ENCODE results near the gene SIDT1. TPM values are rescaled to one million over a fixed set of nuclear protein-coding genes. Genes with fewer than 3 reads are reported as not detected.

SIDT1 gene
- total and polyA plus RNA-seq, 12 donors, result 0.32 to 2.4 (median 0.77) TPM

- 98% methylated on average over 7 of the region's 7 CpGs for WGBS, 2 donors
- Histone ChIP-seq H3K4me1 (peaks cover 0 to 7% (median 0%) of the 10 kb centered on the region in 9 donors), H3K4me3 (no peak overlapping the region), H3K9me3 (peaks cover 0 to 39% (median 4%) of the 10 kb centered on the region in 11 donors), H3K27me3 (no peaks in the 10 kb centered on the region), H3K36me3 (no peaks in the 10 kb centered on the region), H3K27ac (no peak overlapping the region)
- DNase-seq, result no peak
- no peak for ATAC-seq
- intact Hi-C loops (cut with DNase I), result no loop called here
- TF ChIP-seq CTCF (IDR thresholded peaks at IDR 0.05), result no peak
These were observed 111.2 kb downstream of the SIDT1 start for GRCh38 chr3:113643583-113643982.

- peaks cover 0 to 5% (median 0%) of the 10 kb centered on the region in 9 donors for H3K36me3 ChIP-seq
- H3K4me1 ChIP-seq, result peaks cover 0 to 13% (median 0%) of the 10 kb centered on the region in 9 donors
- H3K27me3 ChIP-seq, result no peaks in the 10 kb centered on the region
- peaks cover 0 to 38% (median 4%) of the 10 kb centered on the region in 11 donors for H3K9me3 ChIP-seq
- no peak for DNase-seq
- no peak overlapping the region for H3K27ac ChIP-seq
- no peak for TF ChIP-seq CTCF (IDR thresholded peaks at IDR 0.05)
- peak in 2 of 8 donors; percentile 65 to 90 for ATAC-seq
- intact Hi-C loops (cut with DNase I), result no loop called here
- no peak overlapping the region for H3K4me3 ChIP-seq
These were observed 116.2 kb downstream of the SIDT1 start for GRCh38 chr3:113648524-113648923.

DNA sequence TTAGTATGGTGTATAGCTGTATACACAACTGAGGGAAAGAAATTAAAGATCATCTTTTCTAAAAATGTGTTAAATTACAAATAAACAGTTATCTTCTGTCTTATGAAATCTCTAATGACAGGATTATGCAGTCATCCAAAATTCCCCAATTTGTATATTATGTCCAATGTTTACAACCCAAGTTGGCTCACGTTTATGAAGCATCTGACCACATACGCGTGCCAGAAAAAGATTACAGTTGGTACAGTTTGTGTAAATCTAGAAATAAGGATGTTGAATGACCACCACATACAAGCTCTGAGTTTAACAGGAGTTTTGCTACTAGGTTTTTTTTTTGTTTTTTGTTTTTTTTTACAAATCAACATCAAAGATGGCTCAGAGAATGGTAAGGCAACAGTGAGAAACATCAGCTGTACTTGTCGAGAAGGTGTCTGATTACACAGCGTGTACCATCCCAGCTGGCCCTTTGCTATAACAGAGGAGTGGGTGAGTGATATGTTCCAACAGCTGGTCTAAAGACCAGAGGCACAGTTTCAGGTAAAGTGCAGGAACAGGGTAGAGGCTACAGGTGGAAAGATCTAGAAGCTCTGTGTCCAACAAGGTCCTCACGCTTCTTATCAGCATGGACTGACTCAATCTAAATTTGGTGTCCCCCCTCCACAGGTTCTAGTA lies 117.0 kb downstream of the SIDT1 start:
- ATAC-seq (no peak), DNase-seq (no peak)
- TF ChIP-seq CTCF (IDR thresholded peaks at IDR 0.05), result no peak
- Histone ChIP-seq H3K9me3 (peaks cover 0 to 30% (median 4%) of the 10 kb centered on the region in 11 donors), H3K27ac (no peak overlapping the region), H3K36me3 (peaks cover 0 to 5% (median 0%) of the 10 kb centered on the region in 9 donors), H3K4me1 (peaks cover 0 to 15% (median under 1%) of the 10 kb centered on the region in 9 donors), H3K4me3 (no peak overlapping the region), H3K27me3 (no peaks in the 10 kb centered on the region)
- 84 to 85% methylated on average over 6 of the region's 6 CpGs for WGBS, 2 donors
- intact Hi-C loops (cut with DNase I), result no loop called here

DNA sequence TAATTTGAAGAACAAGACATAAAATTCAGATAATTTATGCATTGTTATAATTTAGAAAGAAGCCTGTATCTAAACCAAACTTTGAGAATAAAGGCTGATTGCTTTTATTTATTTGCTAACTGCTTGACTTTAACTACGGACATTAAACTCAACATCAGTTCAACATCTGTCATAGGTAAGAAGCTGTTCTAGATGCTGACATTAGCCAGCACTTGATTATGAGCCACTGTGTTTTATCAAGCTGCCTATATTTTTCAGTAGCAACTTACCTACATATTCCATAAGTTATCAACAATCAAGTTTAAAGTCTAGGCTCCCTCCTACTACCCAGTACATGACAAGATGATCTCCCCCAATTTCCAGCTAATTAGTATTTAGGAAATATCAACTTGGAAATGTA lies 122.0 kb downstream of the SIDT1 start:
- intact Hi-C loops (cut with DNase I), result no loop called here
- no peak for TF ChIP-seq CTCF (IDR thresholded peaks at IDR 0.05)
- Histone ChIP-seq H3K4me3 (no peak overlapping the region), H3K27me3 (no peaks in the 10 kb centered on the region), H3K9me3 (no peaks in the 10 kb centered on the region), H3K4me1 (peaks cover 0 to 20% (median 4%) of the 10 kb centered on the region in 9 donors), H3K27ac (peak overlapping the region in 4 of 10 donors; percentile 12 to 47 (median 31)), H3K36me3 (peaks cover 0 to 25% (median 0%) of the 10 kb centered on the region in 9 donors)
- WGBS, 2 donors, result 44 to 76% methylated on average over 1 of the region's 1 CpG
- no peak for DNase-seq
- no peak for ATAC-seq

All from heart right ventricle (tissue), 16 donors.